HUES48 (cell line): ENCODE results near the gene BPIFB2.

Experiments
- H3K27ac ChIP-seq: one replicate; pipeline ENCODE4 v1.7.0; 2013; ENCODE audit warnings: low read depth, low read length, inconsistent platforms
- H3K27me3 ChIP-seq: 2 replicates; pipeline ENCODE4 v1.6.1; 2013; ENCODE audit warnings: mild to moderate bottlenecking, low read length; ENCODE audit not compliant: control insufficient read depth, insufficient read depth
- H3K36me3 ChIP-seq: 2 replicates; pipeline ENCODE4 v1.6.1; 2013; ENCODE audit warnings: low read length; ENCODE audit not compliant: control insufficient read depth, insufficient read depth
- H3K4me1 ChIP-seq: 2 replicates; pipeline ENCODE4 v1.6.1; 2013; ENCODE audit warnings: mild to moderate bottlenecking, low read length; ENCODE audit not compliant: control insufficient read depth, insufficient read depth
- H3K4me3 ChIP-seq: 2 replicates; pipeline ENCODE4 v1.5.1; 2013; ENCODE audit warnings: mild to moderate bottlenecking, low read depth, low read length
- H3K9ac ChIP-seq: 2 replicates; pipeline ENCODE4 v1.6.1; 2013; ENCODE audit warnings: mild to moderate bottlenecking, low read depth, low read length, moderate library complexity
- H3K9me3 ChIP-seq: 2 replicates; pipeline ENCODE4 v1.6.1; 2013; ENCODE audit warnings: low read length; ENCODE audit not compliant: control insufficient read depth, insufficient read depth

BPIFB2 gene

DNA sequence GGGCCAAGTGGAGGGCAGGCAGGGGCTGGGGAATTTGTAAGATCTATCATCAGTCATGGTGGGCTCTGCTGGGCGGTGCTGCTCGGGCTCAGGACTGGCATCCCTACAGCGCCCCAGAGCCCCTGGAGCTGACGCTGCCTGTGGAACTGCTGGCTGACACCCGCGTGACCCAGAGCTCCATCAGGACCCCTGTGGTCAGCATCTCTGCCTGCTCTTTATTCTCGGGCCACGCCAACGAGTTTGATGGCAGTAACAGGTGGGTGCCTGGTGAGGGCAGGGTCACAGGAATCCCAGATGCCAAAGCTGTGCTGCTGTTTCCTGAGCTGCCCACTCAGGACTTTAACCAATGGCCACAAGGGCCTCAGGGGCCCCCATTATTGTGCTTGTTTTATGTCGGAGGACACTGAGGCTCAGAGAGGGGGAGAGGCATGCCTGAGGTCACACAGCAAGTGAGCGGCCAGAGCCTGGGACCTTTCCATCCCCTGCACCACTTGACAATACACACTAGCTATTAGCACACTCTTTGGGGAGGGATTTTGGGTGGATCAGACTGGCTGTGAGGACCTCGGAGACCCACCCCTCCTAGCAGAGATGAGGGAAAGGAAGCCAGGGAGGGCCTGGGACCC lies 6.3 kb downstream of the BPIFB2 start:
- Histone ChIP-seq H3K27ac (no peak overlapping the region), H3K36me3 (no peaks in the 10 kb centered on the region), H3K4me1 (no peaks in the 10 kb centered on the region), H3K9me3 (no peaks in the 10 kb centered on the region), H3K4me3 (no peak overlapping the region), H3K9ac (no peak overlapping the region), H3K27me3 (no peaks in the 10 kb centered on the region)

DNA sequence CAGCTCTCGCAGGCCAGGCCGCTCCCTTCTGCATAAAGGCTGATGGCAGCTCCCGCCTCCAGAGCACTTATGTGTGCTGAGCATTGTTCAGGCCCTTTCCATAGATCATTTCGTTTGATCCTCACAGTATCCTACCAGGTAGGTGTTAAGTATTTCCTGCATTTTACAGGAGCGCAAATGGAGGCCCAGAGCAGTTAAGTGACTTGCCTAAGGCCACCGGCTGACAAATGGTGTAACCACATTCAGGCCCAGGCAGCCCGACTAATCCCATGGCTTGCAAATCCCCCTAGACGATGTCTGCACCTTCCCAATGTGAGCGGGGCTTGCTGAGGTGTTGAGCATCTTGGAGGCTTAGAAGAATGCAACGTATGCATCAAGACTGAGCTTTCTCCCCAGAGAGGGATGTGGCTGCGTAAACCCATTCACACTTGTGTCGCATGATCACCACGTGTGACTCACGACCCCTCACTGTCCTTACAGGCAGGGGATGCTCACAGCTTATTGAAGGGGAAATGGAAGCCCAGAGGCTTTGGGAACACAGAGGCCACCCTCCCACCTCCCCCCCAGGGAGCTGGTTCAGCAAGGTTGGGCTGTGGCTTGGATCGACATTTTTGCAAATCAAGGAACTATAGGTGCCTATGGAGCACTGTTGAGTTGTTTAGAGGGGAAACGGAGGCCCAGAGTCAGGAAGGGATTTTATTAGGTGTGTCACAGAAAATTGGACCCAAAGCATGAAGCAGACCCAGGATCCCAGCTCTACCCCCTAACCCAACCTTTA lies 7.0 kb downstream of the BPIFB2 start:
- Histone ChIP-seq H3K9me3 (no peaks in the 10 kb centered on the region), H3K27me3 (no peaks in the 10 kb centered on the region), H3K9ac (no peak overlapping the region), H3K36me3 (no peaks in the 10 kb centered on the region), H3K27ac (no peak overlapping the region), H3K4me1 (no peaks in the 10 kb centered on the region), H3K4me3 (no peak overlapping the region)

DNA sequence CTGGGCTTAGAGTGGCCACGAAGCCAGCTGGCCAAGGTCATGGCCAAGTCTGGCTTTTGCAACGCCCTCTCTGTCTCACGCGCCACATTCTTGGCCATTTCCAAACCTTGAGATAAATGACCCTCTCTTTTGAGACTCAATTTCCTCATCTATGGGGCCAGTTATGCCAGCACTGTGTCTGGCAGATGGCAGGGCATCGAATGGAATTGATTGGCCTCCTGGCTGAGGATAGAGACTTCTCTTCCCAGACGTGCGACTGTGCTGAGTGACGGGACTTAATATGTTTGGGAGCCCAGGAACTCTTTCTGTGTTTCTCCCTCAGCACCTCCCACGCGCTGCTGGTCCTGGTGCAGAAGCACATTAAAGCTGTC lies 7.6 kb downstream of the BPIFB2 start:
- no peaks in the 10 kb centered on the region for H3K27me3 ChIP-seq
- no peak overlapping the region for H3K27ac ChIP-seq
- no peaks in the 10 kb centered on the region for H3K36me3 ChIP-seq
- no peaks in the 10 kb centered on the region for H3K9me3 ChIP-seq
- no peak overlapping the region for H3K4me3 ChIP-seq
- no peak overlapping the region for H3K9ac ChIP-seq
- no peaks in the 10 kb centered on the region for H3K4me1 ChIP-seq

DNA sequence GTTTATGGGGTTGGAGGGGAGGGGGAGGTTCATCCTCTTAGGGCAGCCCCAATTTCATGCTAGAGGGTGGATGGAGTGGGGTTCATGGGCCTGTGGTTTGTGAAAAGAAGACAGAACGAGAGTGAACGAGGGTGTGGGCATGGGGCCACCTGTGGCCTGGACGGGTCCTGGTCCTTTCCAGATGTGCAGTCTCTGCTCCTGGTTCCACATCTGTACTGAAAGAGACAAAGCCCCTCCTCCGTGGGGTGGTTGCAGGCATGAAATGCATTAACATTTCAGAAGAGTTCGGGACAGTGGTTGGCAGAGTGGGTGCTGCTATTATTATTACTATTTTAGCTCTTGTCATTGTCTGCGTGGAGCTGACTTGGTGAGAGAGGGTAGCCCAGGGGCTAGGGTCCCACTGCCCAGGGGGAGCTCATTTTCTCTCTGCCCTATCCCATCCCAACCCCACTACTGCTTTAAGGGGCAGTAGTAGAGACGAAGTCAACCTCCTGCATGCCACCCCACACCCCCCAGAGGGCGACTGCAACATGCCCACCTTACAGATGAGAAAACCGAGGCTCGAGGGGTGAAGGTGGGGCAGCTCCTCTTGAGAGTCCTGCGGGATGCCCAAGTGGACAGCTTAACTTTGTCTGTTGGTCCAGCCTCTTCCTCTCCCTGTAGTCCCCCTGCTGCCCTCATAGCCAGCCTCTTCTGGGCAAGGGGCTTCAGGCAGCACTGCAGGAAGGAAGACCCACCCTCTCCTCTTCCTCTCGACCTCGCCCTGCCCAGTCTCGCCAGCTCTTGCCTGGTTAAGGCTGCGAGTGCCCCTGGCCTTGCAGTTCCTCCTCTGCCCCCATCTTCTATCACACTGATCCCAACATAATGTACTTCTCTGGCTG lies 8.4 kb downstream of the BPIFB2 start:
- H3K36me3 ChIP-seq: no peaks in the 10 kb centered on the region
- no peak overlapping the region for H3K27ac ChIP-seq
- no peaks in the 10 kb centered on the region for H3K4me1 ChIP-seq
- H3K27me3 ChIP-seq: no peaks in the 10 kb centered on the region
- H3K9ac ChIP-seq: no peak overlapping the region
- no peak overlapping the region for H3K4me3 ChIP-seq
- no peaks in the 10 kb centered on the region for H3K9me3 ChIP-seq

DNA sequence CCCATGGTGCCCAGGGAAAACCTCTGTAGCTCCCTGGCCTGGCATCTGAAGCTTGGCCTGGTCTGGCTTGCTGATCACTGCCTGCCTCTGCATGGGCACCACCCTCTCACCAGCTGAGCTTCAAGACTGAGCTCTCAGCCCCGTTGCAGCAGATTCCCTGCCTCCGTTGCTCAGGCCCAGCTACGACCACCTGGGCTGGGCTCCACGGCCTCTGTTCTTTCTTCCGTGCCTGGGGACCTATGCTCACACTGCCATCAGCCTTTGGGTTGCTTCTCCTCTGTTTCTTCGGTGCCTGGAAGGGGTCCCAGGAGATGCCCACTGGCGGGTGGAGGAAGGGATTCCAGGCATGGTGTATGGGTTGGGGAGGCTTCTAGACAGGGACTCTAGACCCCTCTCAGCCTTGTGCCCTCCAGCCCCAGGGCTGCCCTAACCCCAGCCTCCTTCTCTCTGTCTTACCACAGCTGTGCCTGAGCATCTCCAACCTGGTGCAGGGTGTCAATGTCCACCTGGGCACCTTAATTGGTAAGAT lies 9.1 kb downstream of the BPIFB2 start:
- H3K27ac ChIP-seq: no peak overlapping the region
- H3K9ac ChIP-seq: no peak overlapping the region
- H3K4me3 ChIP-seq: no peak overlapping the region
- no peaks in the 10 kb centered on the region for H3K9me3 ChIP-seq
- H3K4me1 ChIP-seq: no peaks in the 10 kb centered on the region
- H3K27me3 ChIP-seq: no peaks in the 10 kb centered on the region
- H3K36me3 ChIP-seq: no peaks in the 10 kb centered on the region

DNA sequence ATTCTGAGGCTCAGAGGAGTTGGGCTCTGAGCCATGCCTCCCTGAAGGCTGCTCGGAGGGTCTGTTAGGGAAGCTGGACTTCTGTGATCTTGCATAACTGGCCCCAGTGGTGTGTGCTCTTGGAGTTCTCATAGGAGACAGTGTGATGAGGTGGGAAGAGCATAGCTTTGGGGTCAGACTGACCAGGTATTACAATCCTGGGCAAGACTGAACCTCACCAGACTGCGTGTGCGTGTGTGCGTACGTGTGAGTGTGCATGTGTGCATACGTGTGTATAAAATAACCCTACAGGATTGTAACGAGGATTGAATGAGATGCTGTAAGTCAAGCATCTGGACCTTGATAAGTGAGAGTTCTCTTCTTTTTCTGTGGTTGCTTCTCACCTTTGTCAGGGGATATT lies 10.0 kb downstream of the BPIFB2 start:
- H3K27ac ChIP-seq: no peak overlapping the region
- no peaks in the 10 kb centered on the region for H3K9me3 ChIP-seq
- H3K9ac ChIP-seq: no peak overlapping the region
- H3K4me1 ChIP-seq: no peaks in the 10 kb centered on the region
- no peaks in the 10 kb centered on the region for H3K36me3 ChIP-seq
- no peak overlapping the region for H3K4me3 ChIP-seq
- H3K27me3 ChIP-seq: no peaks in the 10 kb centered on the region

DNA sequence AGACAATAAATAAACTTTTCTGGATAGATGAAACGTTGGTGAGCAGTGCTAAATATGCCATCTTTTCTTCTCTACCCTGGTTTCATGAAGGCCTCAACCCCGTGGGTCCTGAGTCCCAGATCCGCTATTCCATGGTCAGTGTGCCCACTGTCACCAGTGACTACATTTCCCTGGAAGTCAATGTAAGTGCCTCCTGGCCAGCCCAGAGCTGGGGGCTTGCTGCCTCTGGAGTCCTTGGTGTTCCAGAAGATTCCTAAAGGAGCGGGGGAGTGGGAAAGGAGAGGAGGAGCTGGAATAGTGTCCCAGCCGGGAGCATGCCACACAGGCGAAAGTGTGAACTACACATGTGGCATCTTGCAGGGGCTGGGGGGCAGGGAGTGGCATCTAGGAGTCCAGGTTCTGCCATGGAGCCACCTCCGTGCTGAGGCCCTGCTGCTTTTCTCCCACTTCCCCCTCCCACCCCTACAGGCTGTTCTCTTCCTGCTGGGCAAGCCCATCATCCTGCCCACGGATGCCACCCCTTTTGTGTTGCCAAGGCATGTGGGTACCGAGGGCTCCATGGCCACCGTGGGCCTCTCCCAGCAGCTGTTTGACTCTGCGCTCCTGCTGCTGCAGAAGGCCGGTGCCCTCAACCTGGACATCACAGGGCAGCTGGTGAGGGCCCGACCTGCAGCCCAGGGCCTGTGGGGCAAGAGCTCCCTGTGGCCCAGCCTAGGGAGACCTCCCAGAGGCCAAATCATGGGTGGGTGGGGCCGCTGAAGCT lies 10.8 kb downstream of the BPIFB2 start:
- Histone ChIP-seq H3K36me3 (no peaks in the 10 kb centered on the region), H3K4me1 (no peaks in the 10 kb centered on the region), H3K4me3 (no peak overlapping the region), H3K9me3 (no peaks in the 10 kb centered on the region), H3K27ac (no peak overlapping the region), H3K27me3 (no peaks in the 10 kb centered on the region), H3K9ac (no peak overlapping the region)

DNA sequence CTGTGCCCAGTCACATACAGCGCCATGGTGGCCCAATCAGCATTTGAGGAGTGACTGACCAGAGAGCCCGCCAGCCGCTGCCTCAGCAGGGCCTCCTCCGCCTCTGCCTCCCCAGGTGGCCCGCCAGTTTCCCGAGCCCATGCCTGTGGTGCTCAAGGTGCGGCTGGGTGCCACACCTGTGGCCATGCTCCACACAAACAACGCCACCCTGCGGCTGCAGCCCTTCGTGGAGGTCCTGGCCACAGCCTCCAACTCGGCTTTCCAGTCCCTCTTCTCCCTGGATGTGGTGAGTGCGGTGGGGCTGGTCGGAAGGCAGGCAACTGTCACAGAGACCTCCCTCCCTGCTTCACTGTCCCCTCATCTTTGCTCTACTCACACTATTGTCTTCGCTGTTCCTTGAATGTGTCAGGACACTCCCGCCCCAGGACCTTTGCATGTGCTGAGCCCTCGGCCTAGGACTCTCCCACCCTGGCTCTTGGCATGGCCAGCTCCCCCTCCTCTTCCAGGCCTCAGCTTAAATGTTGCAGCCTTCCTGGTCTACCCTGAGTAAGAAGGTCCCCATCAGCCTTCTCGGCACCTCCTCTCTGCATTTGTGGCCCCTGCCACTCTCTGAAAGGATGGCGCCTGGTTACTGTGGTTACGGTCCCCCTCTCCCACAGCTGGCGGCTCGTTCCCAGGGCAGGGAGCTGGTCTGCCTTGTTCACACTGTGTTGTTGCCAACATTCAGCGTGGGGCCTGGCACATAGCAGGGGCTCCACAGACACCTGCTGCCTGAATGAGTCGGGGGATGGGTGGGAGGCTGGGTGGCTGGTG lies 12.2 kb downstream of the BPIFB2 start:
- Histone ChIP-seq H3K9me3 (no peaks in the 10 kb centered on the region), H3K4me3 (no peak overlapping the region), H3K36me3 (no peaks in the 10 kb centered on the region), H3K27me3 (no peaks in the 10 kb centered on the region), H3K27ac (no peak overlapping the region), H3K4me1 (no peaks in the 10 kb centered on the region), H3K9ac (no peak overlapping the region)

DNA sequence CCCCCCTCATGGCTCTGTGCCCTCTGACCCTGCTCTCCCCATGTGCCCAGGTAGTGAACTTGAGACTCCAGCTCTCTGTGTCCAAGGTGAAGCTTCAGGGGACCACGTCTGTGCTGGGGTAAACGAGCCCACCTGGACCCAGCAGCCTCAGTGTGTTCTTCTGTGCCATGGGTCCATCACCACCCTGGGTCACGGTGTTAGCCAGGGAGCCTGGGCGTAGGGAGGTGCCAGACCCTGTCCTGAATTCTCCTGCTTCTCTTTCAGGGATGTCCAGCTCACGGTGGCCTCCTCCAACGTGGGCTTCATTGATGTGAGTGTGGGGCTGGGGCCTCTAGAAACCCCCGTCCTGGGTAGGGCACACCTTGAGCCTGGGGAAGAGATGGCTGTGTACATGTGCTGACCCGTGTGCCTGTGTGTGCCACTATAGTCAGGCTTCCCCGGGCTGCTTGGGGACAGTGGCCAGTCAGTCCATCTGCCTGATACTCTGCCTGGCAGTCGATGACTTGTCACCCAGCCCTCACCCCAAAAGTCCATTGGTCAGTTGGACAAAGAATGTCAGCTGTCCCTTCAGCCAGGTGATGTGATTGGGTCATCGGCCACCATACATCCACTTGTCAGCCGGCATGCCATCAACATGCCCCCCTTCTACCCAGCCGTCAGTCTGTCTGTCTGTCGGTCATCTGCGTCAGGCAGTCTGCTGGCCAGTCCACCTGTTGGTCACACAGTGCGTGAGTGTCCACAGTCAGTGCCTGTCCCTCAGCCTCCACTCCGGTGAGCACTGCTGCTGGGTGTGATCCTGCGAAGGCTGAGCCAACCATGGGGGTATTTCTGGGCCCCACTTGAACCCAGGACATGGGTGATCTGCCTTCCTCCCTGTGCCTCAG lies 13.0 kb downstream of the BPIFB2 start:
- H3K27ac ChIP-seq: no peak overlapping the region
- no peaks in the 10 kb centered on the region for H3K36me3 ChIP-seq
- no peaks in the 10 kb centered on the region for H3K9me3 ChIP-seq
- H3K9ac ChIP-seq: no peak overlapping the region
- no peak overlapping the region for H3K4me3 ChIP-seq
- H3K27me3 ChIP-seq: no peaks in the 10 kb centered on the region
- H3K4me1 ChIP-seq: no peaks in the 10 kb centered on the region
